HCT116 (cell line): ENCODE data around the gene NFKBIA. TPM values are rescaled to one million over a fixed set of nuclear protein-coding genes. Genes with fewer than 3 reads are reported as not detected.

Source experiments
- ATAC-seq: fragments of 200-7000 bp; cut with Tn5 transposase; 2 replicates; pipeline ENCODE4 v1.9.1; 2020; ENCODE audit warnings: mild to moderate bottlenecking, moderate library complexity
- BruUV-seq: library from RNA; stranded (reverse); fragments of 400-500 nt; replicated peaks from 2 replicates; lab custom pipeline; 2021; lab: Mats Ljungman, UMichigan
- CTCF ChIA-PET: fragments of 300-600 bp; sonication (Branson Sonifier 250); formaldehyde crosslinking; loops from one replicate; lab custom pipeline; 2021; ENCODE audit warnings: antibody characterized with exemption; lab: Charles Lee
- POLR2A ChIA-PET: fragments of 300-600, 350-600 bp; sonication (Branson Sonifier 250); formaldehyde crosslinking; loops from one replicate; lab custom pipeline; 2021; ENCODE audit warnings: antibody characterized with exemption; lab: Charles Lee
- RAD21 ChIA-PET, 2 experiments: fragments of 300-600 bp; sonication (Branson Sonifier 250); formaldehyde crosslinking; loops; one replicate each; lab custom pipeline; 2023; ENCODE audit warnings: low total read pairs in 2 of 2; ENCODE audit not compliant: uncharacterized antibody in 2 of 2, unreplicated experiment in 2 of 2, low non-redundant PET in 1 of 2; lab: Charles Lee
- DNase-seq: peaks from one replicate; pipeline ENCODE4 v3.0.0-alpha.2; 2010; ENCODE audit warnings: low read depth, low spot score
- H2AFZ ChIP-seq: fragments of 200-600 bp; shearing (Covaris generic), sonication (generic); 2 replicates; pipeline ENCODE4 v1.6.1; 2017; ENCODE audit warnings: low read depth, mixed run types, mixed read lengths, antibody characterized with exemption, low read length; ENCODE audit not compliant: poor library complexity, severe bottlenecking
- H3K27ac ChIP-seq: 2 replicates; pipeline ENCODE4 v1.5.1; 2012; ENCODE audit warnings: low read depth, low read length
- H3K27me3 ChIP-seq: fragments of 200-600 bp; sonication (generic); 2 replicates; pipeline ENCODE4 v1.6.1; 2016; ENCODE audit warnings: mixed run types, low read length, mixed read lengths; ENCODE audit not compliant: insufficient read depth
- H3K36me3 ChIP-seq, 2 experiments: fragments of 200-500 bp in 1 of 2; fragments of 200-600 bp in 1 of 2; sonication (Bioruptor generic) in 1 of 2; sonication (generic) in 1 of 2; 2 replicates each; pipeline versions ENCODE4 v1.5.1 to v1.6.1; 2014 to 2016; ENCODE audit warnings: low read length in 2 of 2, inconsistent platforms in 1 of 2, mixed read lengths in 1 of 2, mixed run types in 1 of 2; ENCODE audit not compliant: insufficient read depth in 2 of 2, control insufficient read depth in 1 of 2
- H3K4me1 ChIP-seq, 2 experiments: fragments of 200-600 bp in 1 of 2; sonication (generic) in 1 of 2; 2 replicates each; pipeline versions ENCODE4 v1.5.1 to v1.6.1; 2012 to 2017; ENCODE audit warnings: low read length in 2 of 2, inconsistent platforms in 1 of 2, mild to moderate bottlenecking in 1 of 2, mixed read lengths in 1 of 2, mixed run types in 1 of 2, moderate library complexity in 1 of 2; ENCODE audit not compliant: insufficient read depth in 2 of 2, control insufficient read depth in 1 of 2
- H3K4me2 ChIP-seq: fragments of 200-600 bp; sonication (generic); 2 replicates; pipeline ENCODE4 v1.6.1; 2017; ENCODE audit warnings: mixed run types, low read length, mixed read lengths
- H3K4me3 ChIP-seq, 2 experiments: fragments of 200-600 bp in 1 of 2; sonication (generic) in 1 of 2; replicated peaks in 1 of 2; 2 replicates each; pipeline ENCODE4 v1.5.1; 2011 to 2016; ENCODE audit warnings: low read length in 2 of 2, control low read depth in 1 of 2, low read depth in 1 of 2, mild to moderate bottlenecking in 1 of 2, mixed read lengths in 1 of 2, mixed run types in 1 of 2
- H3K79me2 ChIP-seq: fragments of 200-600 bp; sonication (generic); 2 replicates; pipeline ENCODE4 v1.6.1; 2017; ENCODE audit warnings: mild to moderate bottlenecking, mixed run types, low read length, moderate library complexity, mixed read lengths; ENCODE audit not compliant: insufficient read depth
- H3K9ac ChIP-seq: fragments of 200-600 bp; sonication (generic); 2 replicates; pipeline ENCODE4 v1.6.1; 2016; ENCODE audit warnings: low read length, mixed read lengths
- H3K9me2 ChIP-seq: fragments of 200-600 bp; sonication (generic), shearing (Covaris generic); 2 replicates; pipeline ENCODE4 v1.6.1; 2017; ENCODE audit warnings: mixed run types, mild to moderate bottlenecking, moderate library complexity; ENCODE audit not compliant: insufficient read depth
- H3K9me3 ChIP-seq, 2 experiments: fragments of 200-500 bp in 1 of 2; fragments of 200-600 bp in 1 of 2; sonication (Bioruptor generic) in 1 of 2; sonication (generic) in 1 of 2; 2 replicates each; pipeline ENCODE4 v1.6.1; 2014 to 2017; ENCODE audit warnings: low read length in 2 of 2, mixed read lengths in 2 of 2, inconsistent platforms in 1 of 2, low read depth in 1 of 2, mild to moderate bottlenecking in 1 of 2, mixed run types in 1 of 2, moderate library complexity in 1 of 2; ENCODE audit not compliant: control insufficient read depth in 1 of 2, insufficient read depth in 1 of 2
- H4K20me1 ChIP-seq: fragments of 200-600 bp; sonication (generic), shearing (Covaris generic); 2 replicates; pipeline ENCODE4 v1.6.1; 2017; ENCODE audit warnings: mixed run types, mild to moderate bottlenecking, moderate library complexity; ENCODE audit not compliant: insufficient read depth
- CBX3 ChIP-seq: IDR thresholded peaks from 2 replicates; pipeline ENCODE4 v1.6.1; 2012; ENCODE audit warnings: low read depth
- EGR1 ChIP-seq: IDR thresholded peaks from 2 replicates; pipeline ENCODE4 v1.6.1; 2012; ENCODE audit warnings: low read depth
- ELF1 ChIP-seq: IDR thresholded peaks from 2 replicates; pipeline ENCODE4 v1.6.1; 2012; ENCODE audit warnings: low read depth, borderline replicate concordance
- EZH2 ChIP-seq: fragments of 200-600 bp; sonication (generic); IDR thresholded peaks from 2 replicates; pipeline ENCODE4 v1.6.1; 2017; ENCODE audit warnings: antibody characterized with exemption, mixed run types
- EZH2phosphoT487 ChIP-seq: fragments of 200-600 bp; IDR thresholded peaks from 2 replicates; pipeline ENCODE4 v1.6.1; 2018; ENCODE audit warnings: antibody characterized with exemption, borderline replicate concordance
- FOSL1 ChIP-seq: IDR thresholded peaks from 2 replicates; pipeline ENCODE4 v1.6.1; 2012; ENCODE audit warnings: low read depth
- JUND ChIP-seq: IDR thresholded peaks from 2 replicates; pipeline ENCODE4 v1.6.1; 2012
- RAD21 ChIP-seq: IDR thresholded peaks from 2 replicates; pipeline ENCODE4 v1.6.1; 2012; ENCODE audit warnings: low read depth, mild to moderate bottlenecking
- SIN3A ChIP-seq: IDR thresholded peaks from 2 replicates; pipeline ENCODE4 v1.6.1; 2012; ENCODE audit warnings: low read depth
- SP1 ChIP-seq: IDR thresholded peaks from 2 replicates; pipeline ENCODE4 v1.6.1; 2012; ENCODE audit warnings: low read depth
- SRF ChIP-seq: IDR thresholded peaks from 2 replicates; pipeline ENCODE4 v1.6.1; 2012; ENCODE audit warnings: low read depth
- TCF7L2 ChIP-seq: IDR thresholded peaks from 2 replicates; pipeline ENCODE4 v1.7.0; 2011; ENCODE audit warnings: borderline replicate concordance, inconsistent platforms; ENCODE audit not compliant: insufficient read depth, insufficient read length; ENCODE audit errors: extremely low read depth
- YY1 ChIP-seq: IDR thresholded peaks from 2 replicates; pipeline ENCODE4 v1.6.1; 2011; ENCODE audit warnings: low read length, low read depth, moderate library complexity, mild to moderate bottlenecking; ENCODE audit not compliant: insufficient replicate concordance; ENCODE audit errors: extremely low read depth
- intact Hi-C: fragments of 100-400 bp; cut with micrococcal nuclease; formaldehyde crosslinking; loops from 2 replicates; pipeline ENCODE4 v1.10.0; 2022
- total RNA-seq: library from RNA; stranded (reverse); gene quantifications from one replicate; pipeline ENCODE4 v1.2.1, GENCODE V29; 2021; ENCODE audit not compliant: unreplicated experiment
- TF ChIP-seq, protein P1 (sequence below): IDR thresholded peaks from 2 replicates; pipeline ENCODE4 v1.6.1; 2011; ENCODE audit warnings: mild to moderate bottlenecking, low read length, moderate library complexity; ENCODE audit not compliant: insufficient replicate concordance; ENCODE audit errors: extremely low read depth
- TF ChIP-seq, protein P2 (sequence below): IDR thresholded peaks from 2 replicates; pipeline ENCODE4 v1.6.1; 2012
- TF ChIP-seq, protein P3 (sequence below): IDR thresholded peaks from 2 replicates; pipeline ENCODE4 v1.6.1; 2012

Gene NFKBIA
- total RNA-seq, 1 experiment from 2014 or later = 42.6 TPM

DNA sequence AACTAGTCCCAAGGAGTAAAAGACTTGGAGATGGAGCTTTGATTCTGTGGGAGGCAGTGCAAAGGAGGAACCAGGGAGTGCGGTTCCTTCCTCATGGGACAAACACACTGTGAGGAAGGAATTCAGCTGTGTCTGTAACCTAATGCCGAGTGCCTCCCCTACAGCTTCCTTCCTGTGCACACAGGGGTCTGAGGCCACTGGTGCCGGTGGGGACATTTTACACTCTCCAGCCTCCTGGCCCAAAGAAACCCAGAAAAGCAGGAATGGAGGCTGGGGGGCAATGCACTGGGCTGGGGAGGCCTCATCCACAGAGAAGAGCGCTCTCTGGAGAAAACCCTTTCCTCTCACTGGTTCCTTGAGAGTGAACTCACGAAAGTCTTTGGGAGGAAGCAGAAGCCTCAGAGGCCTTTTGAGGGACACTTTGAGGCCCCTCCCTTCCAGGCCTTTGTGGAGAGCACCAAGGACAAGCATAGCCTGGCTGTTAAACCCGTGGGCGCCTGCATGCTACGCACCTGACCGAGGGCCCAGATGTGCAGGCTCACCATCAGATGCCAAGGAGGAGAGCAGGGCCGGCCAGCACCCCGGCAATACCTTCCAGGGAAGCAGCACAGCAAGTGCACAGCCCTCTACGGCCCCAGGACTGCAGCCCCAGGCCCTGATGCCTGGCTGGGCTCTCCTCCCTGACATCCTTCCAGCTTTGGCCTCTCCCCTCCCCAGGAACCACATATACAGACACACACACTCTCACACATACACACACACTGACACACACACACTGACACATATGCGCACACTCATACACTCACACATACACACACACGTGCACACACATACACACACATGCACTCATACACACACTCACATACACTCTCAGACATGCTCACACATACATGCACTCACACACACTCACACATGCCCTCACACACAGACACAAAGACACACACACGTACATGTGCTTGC is 52.0 kb downstream of the NFKBIA start:
- BruUV-seq = no TSS peak
- no peaks in the 10 kb centered on the region for H3K9me2 ChIP-seq
- intact Hi-C loops = no loop called here
- ATAC-seq = no peak
- H2AFZ ChIP-seq = no peak overlapping the region
- H3K9me3 ChIP-seq = no peaks in the 10 kb centered on the region
- H3K79me2 ChIP-seq = no peaks in the 10 kb centered on the region
- ChIA-PET CTCF (no interaction called here), RAD21 (no interaction called here), POLR2A (interaction anchor here (1.0 to 1.8 kb wide), 2 partner anchors 8 to 11 kb away, joined by 3 to 5 read pairs; no protein-coding TSS in a partner anchor)
- H3K27me3 ChIP-seq = no peaks in the 10 kb centered on the region
- H3K4me1 ChIP-seq = peaks cover 7 to 13% of the 10 kb centered on the region in 2 experiments
- no peak overlapping the region for H3K27ac ChIP-seq
- TF ChIP-seq RAD21 (no peak), TCF7L2 (no peak), SP1 (no peak), EGR1 (no peak), FOSL1 (no peak), CBX3 (no peak), SRF (no peak), EZH2phosphoT487 (no peak), SIN3A (no peak), JUND (no peak), ELF1 (no peak), EZH2 (no peak), YY1 (no peak)
- TF ChIP-seq, protein P1, sequence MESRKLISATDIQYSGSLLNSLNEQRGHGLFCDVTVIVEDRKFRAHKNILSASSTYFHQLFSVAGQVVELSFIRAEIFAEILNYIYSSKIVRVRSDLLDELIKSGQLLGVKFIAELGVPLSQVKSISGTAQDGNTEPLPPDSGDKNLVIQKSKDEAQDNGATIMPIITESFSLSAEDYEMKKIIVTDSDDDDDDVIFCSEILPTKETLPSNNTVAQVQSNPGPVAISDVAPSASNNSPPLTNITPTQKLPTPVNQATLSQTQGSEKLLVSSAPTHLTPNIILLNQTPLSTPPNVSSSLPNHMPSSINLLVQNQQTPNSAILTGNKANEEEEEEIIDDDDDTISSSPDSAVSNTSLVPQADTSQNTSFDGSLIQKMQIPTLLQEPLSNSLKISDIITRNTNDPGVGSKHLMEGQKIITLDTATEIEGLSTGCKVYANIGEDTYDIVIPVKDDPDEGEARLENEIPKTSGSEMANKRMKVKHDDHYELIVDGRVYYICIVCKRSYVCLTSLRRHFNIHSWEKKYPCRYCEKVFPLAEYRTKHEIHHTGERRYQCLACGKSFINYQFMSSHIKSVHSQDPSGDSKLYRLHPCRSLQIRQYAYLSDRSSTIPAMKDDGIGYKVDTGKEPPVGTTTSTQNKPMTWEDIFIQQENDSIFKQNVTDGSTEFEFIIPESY = no peak
- TF ChIP-seq, protein P2, sequence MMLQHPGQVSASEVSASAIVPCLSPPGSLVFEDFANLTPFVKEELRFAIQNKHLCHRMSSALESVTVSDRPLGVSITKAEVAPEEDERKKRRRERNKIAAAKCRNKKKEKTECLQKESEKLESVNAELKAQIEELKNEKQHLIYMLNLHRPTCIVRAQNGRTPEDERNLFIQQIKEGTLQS = no peak
- TF ChIP-seq, protein P3, sequence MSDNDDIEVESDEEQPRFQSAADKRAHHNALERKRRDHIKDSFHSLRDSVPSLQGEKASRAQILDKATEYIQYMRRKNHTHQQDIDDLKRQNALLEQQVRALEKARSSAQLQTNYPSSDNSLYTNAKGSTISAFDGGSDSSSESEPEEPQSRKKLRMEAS = no peak
- DNase-seq = no peak
- no peak overlapping the region for H3K4me2 ChIP-seq
- H4K20me1 ChIP-seq = no peaks in the 10 kb centered on the region
- no peaks in the 10 kb centered on the region for H3K36me3 ChIP-seq
- H3K4me3 ChIP-seq = no peak overlapping the region
- H3K9ac ChIP-seq = no peak overlapping the region
